ENCODE data around the gene LRMDA.
A peak's percentile ranks its signal among the peaks of the same experiment; 100 is the strongest.

LRMDA gene

GRCh38 chr10:75905490-75905889, 474.1 kb downstream of the LRMDA start:
- no peaks in the 10 kb centered on the region for H3K27me3 ChIP-seq (ENCODE audit: insufficient read depth, low read length, poor library complexity, severe bottlenecking)

GRCh38 chr10:75910032-75910431, 478.6 kb downstream of the LRMDA start:
- no peak overlapping the region for H3K9ac ChIP-seq (ENCODE audit: low read depth, low read length, poor library complexity, severe bottlenecking)
- no peaks in the 10 kb centered on the region for H3K9me2 ChIP-seq (replicated peaks; ENCODE audit: low read depth, low read length)
- H3K27me3 ChIP-seq (ENCODE audit: insufficient read depth, low read length, poor library complexity, severe bottlenecking) = no peaks in the 10 kb centered on the region
- H3K9me3 ChIP-seq (ENCODE audit: insufficient read depth, low read depth, low read length) = no peaks in the 10 kb centered on the region
- no peaks in the 10 kb centered on the region for H4K20me1 ChIP-seq (ENCODE audit: insufficient read depth, low read length, poor library complexity, severe bottlenecking)
- peak; percentile 72 for TF ChIP-seq CTCF (conservative IDR thresholded peaks at IDR 0.05; ENCODE audit: low read length)
- no peak for TF ChIP-seq EZH2phosphoT487 (IDR thresholded peaks at IDR 0.05; ENCODE audit: borderline replicate concordance)
- H3K79me2 ChIP-seq (ENCODE audit: insufficient read depth, low read length) = no peaks in the 10 kb centered on the region
- no peaks in the 10 kb centered on the region for H3K36me3 ChIP-seq (ENCODE audit: insufficient read depth, low read length)
- H3K4me2 ChIP-seq (ENCODE audit: low read depth, low read length, poor library complexity, severe bottlenecking) = no peak overlapping the region
- H3K4me1 ChIP-seq (ENCODE audit: insufficient read depth, low read length, poor library complexity, severe bottlenecking) = peaks cover 8% of the 10 kb centered on the region
- no peak overlapping the region for H3K4me3 ChIP-seq (ENCODE audit: low read length, poor library complexity, severe bottlenecking)
- H2AFZ ChIP-seq (ENCODE audit: low read length) = no peak overlapping the region
- no peaks in the 10 kb centered on the region for H3F3A ChIP-seq (ENCODE audit: low read depth)

More at GRCh38 chr10:75905490-75905889, 474.1 kb downstream of the LRMDA start:
- H3K9ac ChIP-seq (ENCODE audit: low read depth, low read length, poor library complexity, severe bottlenecking) = peak overlapping the region; percentile 56
- no peak for TF ChIP-seq EZH2phosphoT487 (IDR thresholded peaks at IDR 0.05; ENCODE audit: borderline replicate concordance)
- TF ChIP-seq CTCF (conservative IDR thresholded peaks at IDR 0.05; ENCODE audit: low read length) = no peak
- H3K36me3 ChIP-seq (ENCODE audit: insufficient read depth, low read length) = no peaks in the 10 kb centered on the region
- H3K9me2 ChIP-seq (replicated peaks; ENCODE audit: low read depth, low read length) = no peaks in the 10 kb centered on the region
- H2AFZ ChIP-seq (ENCODE audit: low read length) = no peak overlapping the region
- peaks cover 2% of the 10 kb centered on the region; the same call in 1 of the 2 replicates for H3F3A ChIP-seq (ENCODE audit: low read depth)
- H3K4me1 ChIP-seq (ENCODE audit: insufficient read depth, low read length, poor library complexity, severe bottlenecking) = peaks cover 22% of the 10 kb centered on the region
- H3K9me3 ChIP-seq (ENCODE audit: insufficient read depth, low read depth, low read length) = no peaks in the 10 kb centered on the region
- no peaks in the 10 kb centered on the region for H3K79me2 ChIP-seq (ENCODE audit: insufficient read depth, low read length)
- H4K20me1 ChIP-seq (ENCODE audit: insufficient read depth, low read length, poor library complexity, severe bottlenecking) = no peaks in the 10 kb centered on the region
- no peak overlapping the region for H3K4me3 ChIP-seq (ENCODE audit: low read length, poor library complexity, severe bottlenecking)
- peak overlapping the region; percentile 81 for H3K4me2 ChIP-seq (ENCODE audit: low read depth, low read length, poor library complexity, severe bottlenecking)

GRCh38 chr10:75911426-75911825, 480.0 kb downstream of the LRMDA start:
- H2AFZ ChIP-seq (ENCODE audit: low read length) = 0 out of 2 replicates have a peak overlapping the region, but pooled peaks have one; percentile 9
- TF ChIP-seq EZH2phosphoT487 (IDR thresholded peaks at IDR 0.05; ENCODE audit: borderline replicate concordance) (no peak), CTCF (conservative IDR thresholded peaks at IDR 0.05; ENCODE audit: low read length) (no peak)
- no peak overlapping the region for H3K4me2 ChIP-seq (ENCODE audit: low read depth, low read length, poor library complexity, severe bottlenecking)
- no peaks in the 10 kb centered on the region for H3K36me3 ChIP-seq (ENCODE audit: insufficient read depth, low read length)
- H4K20me1 ChIP-seq (ENCODE audit: insufficient read depth, low read length, poor library complexity, severe bottlenecking) = no peaks in the 10 kb centered on the region
- no peaks in the 10 kb centered on the region for H3K9me2 ChIP-seq (replicated peaks; ENCODE audit: low read depth, low read length)
- no peaks in the 10 kb centered on the region for H3K9me3 ChIP-seq (ENCODE audit: insufficient read depth, low read depth, low read length)
- H3K4me3 ChIP-seq (ENCODE audit: low read length, poor library complexity, severe bottlenecking) = no peak overlapping the region
- no peak overlapping the region for H3K9ac ChIP-seq (ENCODE audit: low read depth, low read length, poor library complexity, severe bottlenecking)
- H3F3A ChIP-seq (ENCODE audit: low read depth) = no peaks in the 10 kb centered on the region
- H3K79me2 ChIP-seq (ENCODE audit: insufficient read depth, low read length) = no peaks in the 10 kb centered on the region
- no peaks in the 10 kb centered on the region for H3K27me3 ChIP-seq (ENCODE audit: insufficient read depth, low read length, poor library complexity, severe bottlenecking)
- H3K4me1 ChIP-seq (ENCODE audit: insufficient read depth, low read length, poor library complexity, severe bottlenecking) = no peaks in the 10 kb centered on the region

Measured in Loucy (cell line).